SKM-1 (cell line): ENCODE measurements around the gene C11orf87.

Source experiments
- DNase-seq: peaks from one replicate; lab custom pipeline; 2025; ENCODE audit not compliant: unreplicated experiment; lab: John Stamatoyannopoulos, UW

Gene C11orf87

GRCh38 chr11:109421981-109422869, at the start of gene C11orf87:
Gene C11orf87 (plus strand): TSS chr11:109422190. CDS start chr11:109423634, 1,444 bp downstream.
- no peak for DNase-seq

GRCh38 chr11:109374032-109374431, 48.0 kb upstream of the C11orf87 start:
- no peak for DNase-seq

GRCh38 chr11:109374441-109374840, 47.5 kb upstream of the C11orf87 start:
- DNase-seq, result no peak

- DNase-seq, result no peak
These were observed 44.8 kb upstream of the C11orf87 start for GRCh38 chr11:109377039-109377742.

DNA sequence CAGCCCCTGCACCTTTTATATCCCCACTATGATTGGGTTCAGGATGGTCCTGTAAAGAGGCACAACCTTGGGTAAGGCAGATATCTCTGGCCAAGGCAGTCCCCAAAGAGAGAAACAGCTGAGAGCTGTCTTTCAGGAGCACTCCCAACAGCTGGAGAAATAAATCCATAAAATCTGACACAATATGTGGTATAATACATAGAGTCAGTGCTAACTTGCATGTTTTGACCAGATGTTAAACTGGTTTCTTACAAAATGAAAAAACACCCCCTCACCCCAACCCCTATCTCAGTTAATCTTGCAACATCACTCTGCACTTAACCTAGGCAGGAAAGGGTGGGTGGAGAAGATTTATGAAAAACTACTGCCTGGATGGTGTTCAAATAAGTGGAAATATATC, 44.0 kb upstream of the C11orf87 start:
- no peak for DNase-seq

- DNase-seq, result no peak
These were observed 38.7 kb upstream of the C11orf87 start for GRCh38 chr11:109383306-109383705.

DNA sequence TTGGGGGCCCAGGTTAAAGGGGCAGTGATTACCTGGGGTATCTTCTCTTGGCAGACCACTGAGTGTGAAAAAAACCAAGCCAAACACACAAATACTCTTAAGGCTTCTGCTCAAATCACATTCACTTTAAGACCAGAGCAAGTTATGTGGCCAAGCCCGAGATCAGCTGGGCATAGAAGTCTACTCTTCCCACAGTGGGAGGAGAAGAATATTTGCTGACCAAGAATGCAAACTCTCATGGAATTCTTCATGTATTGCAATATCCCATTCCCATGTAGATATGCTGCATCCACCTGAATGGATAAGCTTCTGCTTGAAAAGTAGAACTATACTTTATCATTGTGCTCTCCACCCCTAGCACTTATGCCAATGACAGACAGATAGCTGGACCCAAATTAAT, 37.1 kb upstream of the C11orf87 start:
- no peak for DNase-seq

GRCh38 chr11:109388982-109389381, 33.0 kb upstream of the C11orf87 start:
- DNase-seq, result no peak

- no peak for DNase-seq
These were observed 31.2 kb upstream of the C11orf87 start for GRCh38 chr11:109390752-109391151.

DNA sequence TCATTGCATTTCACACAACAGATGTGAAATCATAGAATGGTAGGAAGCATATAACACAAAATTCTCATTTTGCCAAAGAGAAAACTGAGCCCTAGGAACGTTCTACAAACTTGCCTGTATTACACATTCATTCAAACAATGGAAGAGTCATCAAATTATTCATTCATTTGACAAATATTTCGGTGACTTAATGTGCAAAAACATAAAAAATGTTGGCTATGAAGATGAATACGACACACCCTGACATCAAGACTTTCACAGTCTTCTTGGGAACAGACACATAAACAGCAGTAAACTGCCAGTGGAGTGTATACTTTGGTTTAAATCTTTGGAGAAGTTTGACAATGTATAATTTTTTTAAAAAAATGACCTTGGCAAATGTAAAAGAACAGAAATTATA, 20.4 kb upstream of the C11orf87 start:
- DNase-seq, result no peak

GRCh38 chr11:109405671-109406070, 16.3 kb upstream of the C11orf87 start:
- DNase-seq, result no peak

GRCh38 chr11:109416601-109417000, 5.4 kb upstream of the C11orf87 start:
- DNase-seq, result no peak

DNA sequence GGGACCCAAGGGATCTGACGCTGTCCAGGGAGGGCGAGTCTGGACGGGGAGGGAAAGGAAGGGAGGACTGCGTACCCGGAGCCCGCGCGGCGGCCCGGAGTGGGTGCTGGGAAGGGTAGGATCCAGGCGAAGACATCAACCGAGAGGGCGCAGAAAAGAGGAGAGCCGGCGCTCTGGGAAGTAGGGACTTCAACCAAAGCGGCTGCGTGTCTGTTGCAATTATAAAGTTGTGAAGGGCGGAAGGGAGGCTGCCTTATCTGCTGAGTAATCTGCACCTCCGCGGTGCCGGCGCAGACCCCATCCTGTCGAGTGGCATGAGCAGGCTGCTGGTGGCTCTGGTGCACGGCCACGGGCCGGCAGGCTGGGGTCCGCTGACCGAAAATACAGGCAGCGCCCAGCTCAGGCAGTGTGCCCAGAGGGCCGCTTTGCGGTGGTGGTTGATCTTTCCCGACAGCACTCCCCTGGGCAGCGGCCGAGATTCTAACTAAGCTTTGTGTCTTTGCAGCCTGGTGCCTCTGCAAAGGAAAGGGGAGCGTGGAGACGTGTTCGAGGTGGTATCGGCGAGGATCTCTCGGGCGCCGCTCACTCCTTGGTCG, 978 bp downstream of the C11orf87 start:
- DNase-seq, result no peak

DNA sequence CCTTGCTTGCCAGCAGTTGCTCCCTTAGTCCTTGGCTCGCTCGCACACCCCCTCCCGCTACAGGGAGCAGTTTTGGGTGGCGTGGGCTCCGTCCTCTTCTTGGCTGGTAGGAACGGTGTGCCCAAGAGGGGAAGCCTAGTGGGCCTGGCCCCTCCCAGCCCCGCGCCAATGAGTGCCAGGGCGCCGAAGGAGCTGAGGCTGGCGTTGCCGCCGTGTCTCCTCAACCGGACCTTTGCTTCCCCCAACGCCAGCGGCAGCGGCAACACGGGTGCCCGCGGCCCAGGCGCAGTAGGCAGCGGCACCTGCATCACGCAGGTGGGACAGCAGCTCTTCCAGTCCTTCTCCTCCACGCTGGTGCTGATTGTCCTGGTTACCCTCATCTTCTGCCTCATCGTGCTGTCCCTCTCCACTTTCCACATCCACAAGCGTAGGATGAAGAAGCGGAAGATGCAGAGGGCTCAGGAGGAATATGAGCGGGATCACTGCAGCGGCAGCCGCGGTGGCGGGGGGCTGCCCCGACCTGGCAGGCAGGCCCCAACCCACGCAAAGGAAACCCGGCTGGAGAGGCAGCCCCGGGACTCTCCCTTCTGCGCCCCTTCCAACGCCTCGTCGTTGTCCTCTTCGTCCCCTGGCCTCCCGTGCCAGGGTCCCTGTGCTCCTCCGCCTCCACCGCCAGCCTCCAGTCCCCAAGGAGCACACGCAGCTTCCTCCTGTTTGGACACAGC, 1.6 kb downstream of the C11orf87 start:
- DNase-seq, result no peak

- DNase-seq, result no peak
These were observed 2.9 kb downstream of the C11orf87 start for GRCh38 chr11:109424901-109425300.

DNA sequence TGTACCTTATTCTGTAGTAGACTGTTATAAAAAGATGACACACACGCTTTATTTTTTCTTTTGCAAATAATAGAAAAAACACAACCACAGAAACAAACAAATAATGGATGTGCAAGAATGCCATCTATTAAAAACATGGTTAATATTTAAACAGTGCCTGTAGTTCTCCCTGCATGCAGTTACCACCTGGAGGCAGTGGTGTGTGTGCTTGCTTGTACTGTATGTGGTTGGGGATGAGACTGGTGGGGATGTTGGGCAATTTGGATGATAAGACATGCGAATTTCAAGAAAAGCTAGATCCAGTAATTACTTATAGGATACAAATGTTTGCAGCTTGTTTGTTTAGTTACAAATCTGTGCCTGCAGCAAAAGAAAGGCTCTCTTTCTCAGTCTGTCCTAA, 3.6 kb downstream of the C11orf87 start:
- DNase-seq, result no peak

DNA sequence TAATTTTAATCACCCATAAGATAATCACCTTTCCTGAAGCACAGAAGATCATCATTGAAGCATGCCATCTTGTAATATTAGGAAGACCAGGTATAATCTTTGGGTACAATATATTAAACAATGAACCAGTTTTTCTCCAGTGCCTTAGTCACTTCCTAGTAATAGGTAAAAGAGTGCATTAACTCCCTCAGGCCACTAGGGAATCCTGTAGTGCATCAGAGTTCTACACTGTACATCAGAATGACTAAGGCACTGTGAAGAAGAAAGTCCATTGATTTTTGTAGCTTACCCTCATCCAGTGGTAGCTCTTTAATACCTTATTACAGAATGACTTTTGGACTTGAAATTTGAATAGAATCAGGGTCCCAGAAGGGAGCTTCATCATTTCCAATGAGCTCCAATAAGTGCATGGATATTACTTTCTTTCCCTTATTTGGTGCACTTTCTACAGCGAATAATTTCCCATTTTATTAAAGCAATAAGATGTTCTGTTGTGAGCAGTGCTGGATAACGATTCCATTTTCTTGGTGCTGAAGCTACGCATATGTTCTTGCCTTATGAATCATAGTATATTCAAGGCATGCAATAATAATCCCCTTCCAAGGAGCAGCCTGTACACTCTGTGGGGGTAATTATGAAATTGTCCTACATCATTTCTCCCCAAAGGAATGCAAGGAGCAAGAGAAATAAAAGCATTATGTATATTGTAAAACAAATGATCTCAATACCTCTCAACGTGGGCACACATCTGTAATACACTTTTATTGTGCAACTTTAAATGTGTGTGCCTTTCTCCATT, 4.7 kb downstream of the C11orf87 start:
- no peak for DNase-seq

- DNase-seq, result no peak
These were observed 10.1 kb downstream of the C11orf87 start for GRCh38 chr11:109432105-109432504.

DNA sequence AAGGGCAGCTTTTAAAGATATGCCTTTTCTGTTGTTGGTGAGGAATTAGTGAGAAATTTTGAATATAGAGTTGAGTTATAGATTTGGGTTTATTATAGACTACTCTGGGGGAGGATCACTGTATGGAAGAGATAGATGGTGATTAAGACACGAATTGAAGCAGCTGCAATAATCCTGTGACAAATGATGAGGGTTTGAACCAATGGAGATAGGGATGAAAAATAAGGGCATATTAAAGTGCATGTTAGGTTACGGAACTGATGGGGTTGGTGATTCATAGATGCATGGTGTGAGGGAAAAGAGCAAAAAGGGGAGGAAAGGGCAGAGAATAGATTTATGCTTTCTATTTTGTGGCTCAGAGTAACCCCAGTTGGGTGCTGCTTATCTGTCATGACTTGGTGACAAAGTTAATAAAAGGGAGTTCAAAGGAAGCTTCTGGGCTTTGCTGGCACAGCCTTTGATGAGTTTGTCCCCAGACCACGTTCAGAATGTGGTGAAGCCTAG, 11.8 kb downstream of the C11orf87 start:
- no peak for DNase-seq

DNA sequence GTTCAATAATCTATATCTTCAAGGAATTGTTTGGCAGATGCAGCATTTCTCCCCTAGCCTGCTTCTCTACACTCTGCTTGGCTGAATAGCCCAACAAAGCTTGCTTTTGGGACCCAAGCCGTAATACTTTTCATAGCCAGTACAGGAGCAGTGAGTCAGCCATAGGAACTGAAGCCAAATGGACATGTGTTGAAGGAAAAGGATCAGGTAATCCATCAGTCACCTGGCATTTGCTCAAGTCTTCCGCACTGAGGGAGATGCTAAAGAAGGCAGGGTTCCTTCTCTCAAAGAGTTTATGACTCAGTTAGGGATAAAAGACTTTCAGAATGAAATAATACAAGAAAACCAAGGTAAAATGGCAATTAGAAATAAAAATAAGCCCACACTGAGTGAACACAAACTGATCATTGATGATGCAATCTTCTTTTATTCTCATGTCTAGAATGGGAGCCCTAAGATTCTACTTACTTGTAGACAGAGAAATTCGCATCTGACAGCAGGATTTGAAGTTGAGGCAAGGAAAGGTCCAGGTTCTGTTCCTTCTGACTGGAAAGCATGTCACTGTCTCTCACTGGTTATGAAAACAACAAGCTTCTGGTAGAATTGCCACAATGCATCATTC, 13.2 kb downstream of the C11orf87 start:
- DNase-seq, result no peak
